ENCODE results near the gene ACBD3.
A peak's percentile ranks its signal among the peaks of the same experiment; 100 is the strongest.

The ACBD3 gene

GRCh38 chr1:226133504-226134123, 52.9 kb downstream of the ACBD3 start:
- DNase-seq = no peak

GRCh38 chr1:226132728-226133503, 53.6 kb downstream of the ACBD3 start:
- DNase-seq = no peak

- no peak for DNase-seq
Observed at GRCh38 chr1:226131639-226132038, 54.9 kb downstream of the ACBD3 start.

- DNase-seq = no peak
Observed at GRCh38 chr1:226129230-226129629, 57.3 kb downstream of the ACBD3 start.

- no peak for DNase-seq
Observed at GRCh38 chr1:226128487-226129075, 58.0 kb downstream of the ACBD3 start.

GRCh38 chr1:226126824-226127569, 59.5 kb downstream of the ACBD3 start:
- DNase-seq = no peak

GRCh38 chr1:226125831-226126230, 60.7 kb downstream of the ACBD3 start:
- DNase-seq = no peak

GRCh38 chr1:226125097-226125630, 61.4 kb downstream of the ACBD3 start:
- DNase-seq = peak; percentile 88

- no peak for DNase-seq
Observed at GRCh38 chr1:226123591-226124471, 62.7 kb downstream of the ACBD3 start.

- no peak for DNase-seq
Observed at GRCh38 chr1:226123212-226123560, 63.4 kb downstream of the ACBD3 start.

GRCh38 chr1:226121587-226122400, 64.7 kb downstream of the ACBD3 start:
- peak; percentile 77 for DNase-seq

GRCh38 chr1:226121049-226121586, 65.4 kb downstream of the ACBD3 start:
- DNase-seq = no peak

- no peak for DNase-seq
Observed at GRCh38 chr1:226120398-226120797, 66.1 kb downstream of the ACBD3 start.

- DNase-seq = no peak
Observed at GRCh38 chr1:226119169-226119568, 67.4 kb downstream of the ACBD3 start.

GRCh38 chr1:226118357-226118756, 68.2 kb downstream of the ACBD3 start:
- DNase-seq = no peak

GRCh38 chr1:226117330-226117729, 69.2 kb downstream of the ACBD3 start:
- DNase-seq = no peak

GRCh38 chr1:226116673-226117072, 69.9 kb downstream of the ACBD3 start:
- DNase-seq = no peak

GRCh38 chr1:226112626-226113025, 73.9 kb downstream of the ACBD3 start:
- DNase-seq = no peak

- no peak for DNase-seq
Observed at GRCh38 chr1:226111883-226112261, 74.7 kb downstream of the ACBD3 start.

- no peak for DNase-seq
Observed at GRCh38 chr1:226111098-226111882, 75.3 kb downstream of the ACBD3 start.
